ENCODE data around the gene TIMP2.
"Not testable (repeated sequence)": the region's sequence is repeated elsewhere in the genome, so short reads cannot be mapped to it uniquely, and the experiment has no call there.

The TIMP2 gene

GRCh38 chr17:78873519-78874340 lies 51.5 kb downstream of the TIMP2 start:
- DNase-seq = peak in 39 of 58 donors; percentile 30 to 83 (median 55)

DNA sequence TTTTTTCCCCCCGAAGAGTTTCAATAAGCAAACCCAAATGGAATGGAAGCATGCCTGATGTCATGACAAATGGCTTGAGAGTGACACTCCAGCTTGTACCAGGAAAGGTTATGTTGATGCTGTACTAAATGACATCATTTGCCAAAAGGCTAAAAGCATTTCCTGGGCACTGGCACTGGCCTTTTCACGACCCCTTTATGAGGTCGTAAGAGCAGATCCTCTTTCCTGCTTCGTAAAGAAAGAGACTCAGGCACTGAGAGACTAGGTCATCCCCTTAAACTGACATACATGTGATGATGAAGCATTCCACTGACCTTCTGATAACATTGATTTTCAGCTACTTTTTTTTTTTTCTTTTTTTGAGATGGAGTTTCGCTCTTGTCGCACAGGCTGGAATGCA lies 52.7 kb downstream of the TIMP2 start:
- DNase-seq = no peak

DNA sequence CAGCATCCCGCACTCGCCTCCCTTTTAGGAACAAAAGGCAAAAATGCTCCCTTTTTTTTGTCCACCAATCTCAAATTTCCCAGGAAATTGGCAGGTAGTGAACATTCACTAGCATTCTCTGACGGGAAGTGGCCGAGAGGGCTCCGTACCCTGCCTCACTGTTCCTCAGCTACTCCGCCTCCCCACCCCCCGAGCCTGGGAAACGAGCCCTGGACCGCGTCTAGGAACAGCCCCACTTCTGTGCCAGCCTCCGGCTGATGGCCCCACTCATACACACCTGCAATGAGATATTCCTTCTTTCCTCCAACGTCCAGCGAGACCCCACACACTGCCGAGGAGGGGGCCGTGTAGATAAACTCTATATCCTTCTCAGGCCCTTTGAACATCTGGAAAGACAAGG lies 54.6 kb downstream of the TIMP2 start:
- peak in 2 of 58 donors; percentile 29 to 38 for DNase-seq

GRCh38 chr17:78868391-78868790 lies 56.8 kb downstream of the TIMP2 start:
- no peak for DNase-seq

- not testable (repeated sequence) for DNase-seq
Measured at GRCh38 chr17:78867046-78867445, 58.1 kb downstream of the TIMP2 start.

- peak in 55 of 58 donors; percentile 29 to 89 (median 73) for DNase-seq
Measured at GRCh38 chr17:78865682-78866390, 59.4 kb downstream of the TIMP2 start.

DNA sequence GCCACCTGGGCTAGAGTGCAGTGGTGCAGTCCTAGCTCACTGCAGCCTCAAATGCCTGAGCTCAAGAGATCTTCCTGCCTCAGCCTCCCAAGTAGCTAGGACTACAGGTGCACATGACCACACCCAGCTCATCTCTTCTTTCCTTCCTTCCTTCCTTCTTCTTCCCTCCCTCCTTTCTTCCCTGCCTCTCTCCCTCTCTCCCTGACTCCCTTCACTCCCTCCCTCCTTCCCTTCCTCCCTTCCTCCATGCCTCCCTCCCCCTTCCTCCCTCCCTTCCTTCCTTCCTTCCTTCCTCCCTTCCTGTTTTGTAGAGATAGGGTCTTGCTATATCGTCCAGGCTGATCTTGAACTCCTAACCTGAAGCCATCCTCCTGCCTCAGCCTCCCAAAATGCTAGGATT lies 61.1 kb downstream of the TIMP2 start:
- DNase-seq = no peak

DNA sequence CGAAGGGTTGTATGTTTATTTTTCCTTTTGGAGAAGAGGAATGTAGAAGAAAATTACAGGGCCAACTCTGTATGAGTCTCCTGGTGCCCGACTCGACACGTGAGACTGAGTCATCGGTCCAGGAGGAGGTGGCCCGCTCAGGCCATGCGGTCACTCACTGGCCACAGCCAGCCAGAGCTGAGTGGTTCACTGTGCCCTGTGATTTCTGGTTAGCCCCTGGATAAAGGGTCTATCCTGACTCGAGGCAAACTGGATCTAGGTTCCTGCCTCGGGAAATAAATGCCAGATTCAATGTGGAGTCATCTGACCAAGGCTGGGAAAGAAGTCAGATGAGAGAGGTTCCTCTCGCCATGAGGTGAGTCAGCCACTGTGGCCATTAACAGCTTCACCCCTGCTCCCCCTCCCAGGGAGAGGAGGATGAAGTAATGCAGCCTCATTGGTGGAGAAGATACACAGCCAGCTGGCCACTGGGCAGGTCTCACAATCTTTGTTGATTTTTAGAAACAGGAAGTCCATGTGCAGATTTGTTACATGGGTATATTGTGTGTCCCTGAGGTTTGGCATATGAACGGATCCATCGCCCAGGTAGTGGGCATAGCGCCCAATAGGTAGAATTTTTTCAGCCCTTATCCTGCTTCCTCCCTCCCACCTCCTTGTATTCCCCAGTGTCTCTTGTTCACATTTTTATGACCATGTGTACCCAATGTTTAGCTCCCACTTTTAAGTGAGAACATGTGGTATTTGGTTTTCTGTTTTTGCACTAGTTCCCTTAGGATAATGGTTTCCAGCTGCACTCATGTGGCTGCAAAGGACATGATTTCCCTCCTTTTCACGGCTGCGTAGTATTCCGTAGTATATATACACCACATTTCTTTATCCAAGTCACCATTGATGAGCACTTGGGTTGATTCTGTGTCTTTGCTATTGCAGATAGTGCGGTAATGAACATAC lies 62.8 kb downstream of the TIMP2 start:
- peak in 13 of 58 donors; percentile 12 to 87 (median 55) for DNase-seq

GRCh38 chr17:78861229-78861628 lies 64.0 kb downstream of the TIMP2 start:
- DNase-seq = no peak

GRCh38 chr17:78859051-78859450 lies 66.1 kb downstream of the TIMP2 start:
- no peak for DNase-seq

- DNase-seq = no peak
Measured at GRCh38 chr17:78857266-78857665, 67.9 kb downstream of the TIMP2 start.

DNA sequence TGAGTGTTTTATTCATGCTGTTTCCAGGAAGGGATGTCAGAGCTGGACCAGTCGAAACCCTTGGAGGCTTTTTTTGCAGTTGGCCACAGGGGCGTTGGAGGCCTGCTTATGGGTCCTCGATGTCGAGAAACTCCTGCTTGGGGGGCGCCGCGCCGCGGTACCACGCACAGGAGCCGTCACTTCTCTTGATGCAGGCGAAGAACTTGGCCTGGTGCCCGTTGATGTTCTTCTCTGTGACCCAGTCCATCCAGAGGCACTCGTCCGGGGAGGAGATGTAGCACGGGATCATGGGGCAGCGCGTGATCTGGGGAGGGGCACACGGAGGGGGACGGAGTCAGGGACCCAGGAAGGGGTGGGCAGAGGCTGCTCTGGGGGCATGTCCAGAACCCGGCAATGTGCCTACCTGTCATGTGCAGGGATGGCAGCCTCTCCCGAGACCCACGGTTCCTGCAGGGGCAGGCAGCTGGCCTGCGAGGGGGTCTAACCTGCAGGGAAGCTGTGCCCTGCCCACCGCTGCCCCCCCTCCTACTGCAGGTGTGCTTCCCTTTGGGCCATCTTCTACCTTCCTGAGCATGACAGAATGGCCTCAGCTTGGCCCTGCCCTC lies 69.5 kb downstream of the TIMP2 start:
- DNase-seq = no peak

DNA sequence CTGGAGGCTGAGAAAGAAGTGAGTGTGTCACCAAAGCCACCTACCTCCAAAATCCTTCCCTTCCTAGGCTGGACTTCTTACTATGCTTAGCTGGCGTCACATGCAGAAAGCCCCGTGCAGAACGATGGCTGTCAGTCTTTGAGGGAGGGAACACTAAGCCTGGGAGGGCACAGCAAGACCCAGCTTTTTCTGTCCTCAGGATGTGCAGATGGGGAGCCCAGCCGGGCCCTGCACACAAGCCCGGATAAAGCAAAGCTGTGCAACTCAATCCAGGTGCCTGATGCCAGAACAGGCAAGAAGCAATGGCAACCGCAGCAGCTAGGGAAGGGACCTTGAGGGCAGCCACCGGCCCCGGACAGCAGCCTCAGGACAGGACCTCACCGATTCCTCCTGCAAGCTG lies 70.7 kb downstream of the TIMP2 start:
- DNase-seq = no peak

GRCh38 chr17:78853926-78854394 lies 71.2 kb downstream of the TIMP2 start:
- DNase-seq = no peak

GRCh38 chr17:78852709-78853121 lies 72.5 kb downstream of the TIMP2 start:
- DNase-seq = no peak

DNA sequence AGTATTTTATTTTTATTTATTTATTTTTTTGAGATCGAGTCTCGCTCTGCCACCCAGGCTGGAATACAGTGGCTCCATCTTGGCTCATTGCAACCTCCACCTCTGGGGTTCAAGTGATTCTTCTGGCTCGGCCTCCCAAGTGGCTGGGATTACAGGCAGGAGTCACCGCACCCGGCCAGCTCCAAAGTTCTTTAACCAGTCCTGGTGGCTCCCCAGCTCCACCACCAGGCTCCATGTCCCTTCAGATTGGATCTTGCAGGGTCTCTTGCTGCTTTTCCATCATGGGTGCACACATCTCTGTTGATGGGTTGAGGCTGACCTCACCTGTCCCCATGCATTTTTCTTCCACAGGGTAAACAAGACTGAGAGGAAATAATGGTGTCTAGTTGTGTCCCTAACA lies 76.2 kb downstream of the TIMP2 start:
- no peak for DNase-seq

DNA sequence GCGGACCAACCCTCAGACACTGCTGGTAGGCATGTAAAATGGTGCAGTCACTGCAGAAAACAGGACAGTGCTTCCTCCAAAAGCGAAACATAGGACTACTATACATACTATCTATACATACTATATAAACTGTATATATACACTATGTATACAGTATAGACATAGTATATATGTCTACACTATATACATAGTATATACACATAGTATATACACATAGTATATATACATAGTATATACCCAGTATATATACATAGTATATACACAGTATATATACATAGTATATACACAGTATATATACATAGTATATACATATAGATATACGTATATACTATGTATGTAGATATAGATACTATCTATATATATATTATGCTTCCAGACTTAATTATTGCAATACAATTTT lies 78.1 kb downstream of the TIMP2 start:
- DNase-seq = no peak

DNA sequence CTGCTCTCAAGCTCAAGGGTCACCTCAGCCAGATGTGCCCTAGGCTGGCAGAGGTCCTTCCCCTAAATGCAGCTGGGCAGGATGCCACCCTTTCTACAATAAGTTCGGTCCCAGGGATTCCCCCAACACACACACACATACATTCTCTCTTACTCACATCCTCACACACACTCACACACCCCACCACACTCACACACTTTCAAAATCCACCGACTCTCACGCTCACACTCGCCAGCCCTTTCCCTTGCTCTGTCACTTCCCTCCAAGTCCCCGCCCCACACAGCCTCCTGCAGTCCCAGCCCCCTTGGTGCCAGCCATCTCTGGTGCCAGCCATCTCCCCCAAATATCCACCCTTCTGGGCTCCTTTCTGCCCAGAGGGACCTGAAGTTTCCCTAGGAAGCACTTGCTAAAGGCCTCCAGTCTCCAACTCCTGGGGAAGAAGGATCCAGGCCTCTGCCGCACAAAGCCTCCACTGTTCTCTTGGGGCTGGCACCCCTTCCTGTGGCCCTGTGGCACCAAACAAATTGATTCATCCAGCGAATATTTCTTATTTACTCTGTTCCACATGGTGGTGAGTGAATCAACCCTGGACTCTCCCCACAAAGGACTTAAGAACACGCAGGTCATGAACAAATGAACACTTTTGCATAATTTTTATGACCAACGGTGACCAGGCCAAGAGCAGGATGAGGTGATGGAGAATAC lies 80.7 kb downstream of the TIMP2 start:
- DNase-seq = peak in 21 of 58 donors; percentile 6 to 65 (median 30)

DNA sequence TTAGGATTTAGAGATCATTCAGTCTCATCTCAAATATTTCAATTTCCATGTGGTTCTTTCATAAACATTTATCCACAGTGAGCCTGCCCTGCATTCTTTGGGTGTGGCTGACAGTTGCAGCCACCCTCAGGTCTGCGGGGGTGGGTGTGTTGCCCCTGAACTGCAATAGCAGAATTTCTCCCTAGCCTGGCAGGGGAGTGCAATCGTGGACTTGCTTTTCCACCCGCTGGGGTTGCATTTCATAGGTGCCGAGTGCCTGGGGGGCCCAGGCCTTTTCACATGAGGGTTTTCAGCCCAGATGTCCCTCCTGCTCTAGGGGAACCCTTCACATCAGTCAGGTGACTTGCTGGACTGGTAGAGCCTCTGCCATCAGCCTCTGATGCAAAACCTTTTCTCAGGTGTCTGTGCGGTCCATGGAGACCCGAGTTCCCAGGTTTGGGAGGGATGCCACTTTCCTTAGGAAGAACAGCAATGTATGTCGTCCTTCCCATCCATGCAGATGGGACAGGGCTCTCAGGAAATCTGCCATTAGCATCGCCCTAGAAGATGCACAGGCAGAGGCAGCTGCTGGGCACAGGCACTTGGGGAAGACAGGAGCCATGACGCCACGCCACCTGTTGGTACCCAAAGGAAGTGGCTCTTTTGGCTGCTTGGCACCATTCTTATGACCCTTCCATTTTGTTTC lies 82.2 kb downstream of the TIMP2 start:
- DNase-seq = no peak
